ENCODE results near the gene CXCL14.

Gene CXCL14

DNA sequence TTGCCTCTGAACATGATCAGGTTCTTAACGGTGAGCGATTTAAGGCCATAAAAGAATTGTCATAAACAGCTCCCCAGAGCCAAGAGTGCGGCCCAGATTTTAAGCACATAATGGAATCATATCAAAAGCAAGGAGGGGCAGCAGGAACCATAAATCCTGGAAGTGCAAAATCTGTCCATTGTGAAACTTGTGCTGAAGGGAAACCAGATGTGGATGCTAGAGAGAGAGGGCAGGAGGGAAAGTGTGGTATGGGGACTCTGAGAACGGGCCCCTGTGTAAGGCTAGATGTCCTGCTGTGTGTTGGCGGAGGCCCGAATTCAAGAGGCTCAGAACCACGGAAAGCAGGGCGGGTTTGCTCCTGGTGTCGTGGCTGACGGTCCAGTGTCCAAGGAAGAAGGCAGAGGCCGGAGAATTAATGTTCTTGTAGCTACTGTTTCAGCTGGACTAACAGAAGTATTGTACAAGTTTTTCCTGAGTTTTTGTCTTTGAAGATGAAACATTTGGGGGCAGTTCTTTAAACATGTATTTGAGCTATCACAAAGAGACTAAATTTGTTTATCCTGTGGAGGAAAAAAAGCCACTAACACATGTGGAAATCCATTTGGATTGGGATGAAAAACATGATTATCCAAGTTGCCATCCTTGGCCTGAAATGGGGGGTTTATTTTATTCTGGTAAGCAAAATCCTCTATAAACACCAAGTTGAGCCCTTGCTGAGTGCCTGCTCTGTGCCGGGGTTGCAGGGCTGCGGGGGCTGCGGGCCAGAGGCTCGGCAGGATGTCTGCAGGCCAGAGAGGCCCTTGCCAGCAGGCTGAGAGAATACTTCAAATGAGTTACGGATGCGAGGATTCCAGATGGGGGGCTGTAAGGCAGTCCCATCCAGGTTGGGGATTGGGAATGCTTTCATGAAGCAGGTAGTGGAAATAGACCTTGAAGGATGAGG is 9.2 kb upstream of the CXCL14 start:
- Histone ChIP-seq H3K27me3 (replicated peaks; ENCODE audit: insufficient read depth, low read length) (no peaks in the 10 kb centered on the region), H2AFZ (ENCODE audit: low read length) (no peak overlapping the region), H3K9ac (ENCODE audit: low read length) (no peak overlapping the region), H3K9me2 (replicated peaks; ENCODE audit: insufficient read depth, low read length) (no peaks in the 10 kb centered on the region), H3F3A (ENCODE audit: insufficient read depth, low read length) (peaks cover 8% of the 10 kb centered on the region), H3K79me2 (ENCODE audit: low read length) (no peaks in the 10 kb centered on the region), H3K27ac (ENCODE audit: low read length) (no peak overlapping the region), H3K4me1 (ENCODE audit: low read length) (peaks cover 8% of the 10 kb centered on the region; the same call in 1 of the 2 replicates), H3K36me3 (replicated peaks; ENCODE audit: insufficient read depth, low read length) (no peaks in the 10 kb centered on the region), H3K9me3 (replicated peaks; ENCODE audit: insufficient read depth, low read length) (no peaks in the 10 kb centered on the region), H3K4me3 (ENCODE audit: low read length) (no peak overlapping the region), H4K20me1 (ENCODE audit: insufficient read depth, low read length) (no peaks in the 10 kb centered on the region), H3K4me2 (ENCODE audit: low read depth, low read length) (no peak overlapping the region)
- TF ChIP-seq, protein P1, sequence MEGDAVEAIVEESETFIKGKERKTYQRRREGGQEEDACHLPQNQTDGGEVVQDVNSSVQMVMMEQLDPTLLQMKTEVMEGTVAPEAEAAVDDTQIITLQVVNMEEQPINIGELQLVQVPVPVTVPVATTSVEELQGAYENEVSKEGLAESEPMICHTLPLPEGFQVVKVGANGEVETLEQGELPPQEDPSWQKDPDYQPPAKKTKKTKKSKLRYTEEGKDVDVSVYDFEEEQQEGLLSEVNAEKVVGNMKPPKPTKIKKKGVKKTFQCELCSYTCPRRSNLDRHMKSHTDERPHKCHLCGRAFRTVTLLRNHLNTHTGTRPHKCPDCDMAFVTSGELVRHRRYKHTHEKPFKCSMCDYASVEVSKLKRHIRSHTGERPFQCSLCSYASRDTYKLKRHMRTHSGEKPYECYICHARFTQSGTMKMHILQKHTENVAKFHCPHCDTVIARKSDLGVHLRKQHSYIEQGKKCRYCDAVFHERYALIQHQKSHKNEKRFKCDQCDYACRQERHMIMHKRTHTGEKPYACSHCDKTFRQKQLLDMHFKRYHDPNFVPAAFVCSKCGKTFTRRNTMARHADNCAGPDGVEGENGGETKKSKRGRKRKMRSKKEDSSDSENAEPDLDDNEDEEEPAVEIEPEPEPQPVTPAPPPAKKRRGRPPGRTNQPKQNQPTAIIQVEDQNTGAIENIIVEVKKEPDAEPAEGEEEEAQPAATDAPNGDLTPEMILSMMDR (IDR thresholded peaks at IDR 0.05; ENCODE audit: low read length): no peak
- TF ChIP-seq EZH2phosphoT487 (IDR thresholded peaks at IDR 0.05; ENCODE audit: low read length) (no peak), EZH2 (optimal IDR thresholded peaks at IDR 0.05; ENCODE audit: low read depth, low read length) (no peak)
- no peak for DNase-seq

DNA sequence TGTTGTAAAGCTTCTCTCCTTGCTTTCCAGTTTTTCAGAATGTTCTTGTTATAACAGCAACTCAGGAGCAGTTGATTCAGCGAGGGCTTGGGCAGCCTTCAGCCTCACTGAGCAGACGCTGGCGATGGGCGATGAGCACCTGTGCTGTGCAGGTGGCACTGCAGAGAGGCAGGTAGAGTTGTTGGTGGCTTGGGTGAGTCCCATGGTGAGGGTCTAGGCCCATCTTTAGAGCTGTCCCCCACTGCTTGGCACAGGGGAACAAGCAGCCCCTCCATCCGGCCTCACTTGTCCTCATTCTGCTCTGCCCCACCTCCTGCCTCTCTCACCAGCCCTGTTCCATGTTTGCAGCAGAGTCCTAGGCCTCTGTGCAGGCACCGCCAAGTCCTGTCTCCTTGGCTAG is 6.1 kb upstream of the CXCL14 start:
- Histone ChIP-seq H4K20me1 (ENCODE audit: insufficient read depth, low read length) (no peaks in the 10 kb centered on the region), H3K4me3 (ENCODE audit: low read length) (no peak overlapping the region), H3K4me1 (ENCODE audit: low read length) (no peaks in the 10 kb centered on the region), H3K9ac (ENCODE audit: low read length) (no peak overlapping the region), H3K4me2 (ENCODE audit: low read depth, low read length) (no peak overlapping the region), H3F3A (ENCODE audit: insufficient read depth, low read length) (no peaks in the 10 kb centered on the region), H3K27me3 (replicated peaks; ENCODE audit: insufficient read depth, low read length) (no peaks in the 10 kb centered on the region), H2AFZ (ENCODE audit: low read length) (no peak overlapping the region), H3K27ac (ENCODE audit: low read length) (no peak overlapping the region), H3K36me3 (replicated peaks; ENCODE audit: insufficient read depth, low read length) (no peaks in the 10 kb centered on the region), H3K9me2 (replicated peaks; ENCODE audit: insufficient read depth, low read length) (no peaks in the 10 kb centered on the region), H3K9me3 (replicated peaks; ENCODE audit: insufficient read depth, low read length) (no peaks in the 10 kb centered on the region), H3K79me2 (ENCODE audit: low read length) (no peaks in the 10 kb centered on the region)
- TF ChIP-seq, protein P1 (IDR thresholded peaks at IDR 0.05; ENCODE audit: low read length): no peak
- TF ChIP-seq EZH2 (optimal IDR thresholded peaks at IDR 0.05; ENCODE audit: low read depth, low read length) (no peak), EZH2phosphoT487 (IDR thresholded peaks at IDR 0.05; ENCODE audit: low read length) (no peak)
- DNase-seq: no peak

DNA sequence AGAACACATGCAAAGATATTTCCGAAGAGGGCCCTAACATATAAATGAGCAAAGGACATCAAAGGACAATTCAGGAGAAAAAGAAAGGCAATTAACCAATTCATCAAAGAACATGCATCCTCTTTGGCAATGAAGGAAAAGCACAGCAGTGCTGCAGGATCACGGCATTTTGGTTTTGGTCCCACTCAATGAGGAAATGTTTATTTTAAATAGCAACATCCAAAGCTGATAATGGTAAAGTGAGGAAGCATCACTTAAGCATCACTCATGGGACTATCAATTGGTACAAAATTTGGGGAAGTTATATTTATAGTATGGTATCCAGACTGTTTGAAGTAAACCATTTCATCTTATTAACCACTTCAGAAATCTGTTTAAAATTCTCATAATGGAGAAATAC is 5.5 kb upstream of the CXCL14 start:
- H3K4me2 ChIP-seq (ENCODE audit: low read depth, low read length): no peak overlapping the region
- no peaks in the 10 kb centered on the region for H3K79me2 ChIP-seq (ENCODE audit: low read length)
- DNase-seq: no peak
- no peaks in the 10 kb centered on the region for H3F3A ChIP-seq (ENCODE audit: insufficient read depth, low read length)
- no peak overlapping the region for H2AFZ ChIP-seq (ENCODE audit: low read length)
- no peak overlapping the region for H3K9ac ChIP-seq (ENCODE audit: low read length)
- no peak overlapping the region for H3K27ac ChIP-seq (ENCODE audit: low read length)
- H3K9me3 ChIP-seq (replicated peaks; ENCODE audit: insufficient read depth, low read length): no peaks in the 10 kb centered on the region
- no peaks in the 10 kb centered on the region for H3K4me1 ChIP-seq (ENCODE audit: low read length)
- TF ChIP-seq EZH2phosphoT487 (IDR thresholded peaks at IDR 0.05; ENCODE audit: low read length): no peak
- no peak for TF ChIP-seq EZH2 (optimal IDR thresholded peaks at IDR 0.05; ENCODE audit: low read depth, low read length)
- TF ChIP-seq, protein P1 (IDR thresholded peaks at IDR 0.05; ENCODE audit: low read length): no peak
- no peaks in the 10 kb centered on the region for H3K36me3 ChIP-seq (replicated peaks; ENCODE audit: insufficient read depth, low read length)
- no peaks in the 10 kb centered on the region for H3K9me2 ChIP-seq (replicated peaks; ENCODE audit: insufficient read depth, low read length)
- H3K27me3 ChIP-seq (replicated peaks; ENCODE audit: insufficient read depth, low read length): no peaks in the 10 kb centered on the region
- no peaks in the 10 kb centered on the region for H4K20me1 ChIP-seq (ENCODE audit: insufficient read depth, low read length)
- no peak overlapping the region for H3K4me3 ChIP-seq (ENCODE audit: low read length)

Measured in MM.1S (cell line).